Activated CD4-positive, alpha-beta memory T cell treated with anti-CD3 and anti-CD28 coated beads, Interleukin-2, amount 10 ng/mL, durations not matched to agents 7 days and 5 days (primary cell): Measurements from ENCODE around the gene EFR3B. TPM values are rescaled to one million over a fixed set of nuclear protein-coding genes. Genes with fewer than 3 reads are reported as not detected.
"Not testable (repeated sequence)": the region's sequence is repeated elsewhere in the genome, so short reads cannot be mapped to it uniquely, and the experiment has no call there.

Source experiments
- CTCF ChIA-PET: fragments of 350-600 bp; sonication (Branson Sonifier 250); formaldehyde crosslinking; loops from one replicate; lab custom pipeline; 2021; ENCODE audit warnings: antibody characterized with exemption, inconsistent platforms; lab: Charles Lee
- POLR2A ChIA-PET: fragments of 350-600 bp; sonication (Branson Sonifier 250); formaldehyde crosslinking; loops from one replicate; lab custom pipeline; 2021; ENCODE audit warnings: antibody characterized with exemption; lab: Charles Lee
- DNase-seq: peaks from one replicate; pipeline ENCODE4 v3.0.0-alpha.2; 2020
- H3K27ac Mint-ChIP-seq: one replicate; pipeline ENCODE4 v1.8.0; 2021; ENCODE audit warnings: mild to moderate bottlenecking, mixed read lengths
- H3K27me3 Mint-ChIP-seq: one replicate; pipeline ENCODE4 v1.8.0; 2021; ENCODE audit warnings: mixed read lengths
- H3K36me3 Mint-ChIP-seq: one replicate; pipeline ENCODE4 v1.8.0; 2021; ENCODE audit warnings: low read depth, mixed read lengths
- H3K4me1 Mint-ChIP-seq: one replicate; pipeline ENCODE4 v1.8.0; 2021; ENCODE audit warnings: mixed read lengths
- H3K4me3 Mint-ChIP-seq: one replicate; pipeline ENCODE4 v1.8.0; 2021; ENCODE audit warnings: mild to moderate bottlenecking, mixed read lengths
- H3K9me3 Mint-ChIP-seq: one replicate; pipeline ENCODE4 v1.8.0; 2021; ENCODE audit warnings: mixed read lengths
- total RNA-seq, 2 experiments: library from RNA; stranded (reverse); gene quantifications; one replicate each; pipeline ENCODE4 v1.2.3, GENCODE V29; 2021

The EFR3B gene
- total RNA-seq, 2 experiments from 2014 or later: not detected

GRCh38 chr2:25105336-25106085 lies 63.6 kb downstream of the EFR3B start:
- Mint-ChIP-seq H3K4me3 (no peak overlapping the region), H3K9me3 (peaks cover 10% of the 10 kb centered on the region), H3K4me1 (peaks cover 1% of the 10 kb centered on the region), H3K27ac (no peak overlapping the region), H3K36me3 (no peaks in the 10 kb centered on the region), H3K27me3 (peaks cover 11% of the 10 kb centered on the region)
- ChIA-PET CTCF (interaction anchor here (1.2 to 2.1 kb wide), 2 partner anchors 23 to 24 kb away, joined by 3 to 8 read pairs; no protein-coding TSS in a partner anchor), POLR2A (no interaction called here)
- DNase-seq: no peak

- no peak overlapping the region for H3K27ac Mint-ChIP-seq
- no peaks in the 10 kb centered on the region for H3K36me3 Mint-ChIP-seq
- H3K4me1 Mint-ChIP-seq: no peaks in the 10 kb centered on the region
- ChIA-PET POLR2A (no interaction called here), CTCF (no interaction called here)
- H3K4me3 Mint-ChIP-seq: no peak overlapping the region
- DNase-seq: no peak
- peaks cover 5% of the 10 kb centered on the region for H3K27me3 Mint-ChIP-seq
- no peaks in the 10 kb centered on the region for H3K9me3 Mint-ChIP-seq
Measured at GRCh38 chr2:25109822-25110221, 67.9 kb downstream of the EFR3B start.

GRCh38 chr2:25112113-25112512 lies 70.2 kb downstream of the EFR3B start:
- Mint-ChIP-seq H3K27me3 (peaks cover 7% of the 10 kb centered on the region), H3K4me1 (no peaks in the 10 kb centered on the region), H3K36me3 (no peaks in the 10 kb centered on the region), H3K9me3 (no peaks in the 10 kb centered on the region), H3K27ac (no peak overlapping the region), H3K4me3 (no peak overlapping the region)
- POLR2A ChIA-PET: no interaction called here
- DNase-seq: no peak
- CTCF ChIA-PET: no interaction called here

- no peaks in the 10 kb centered on the region for H3K9me3 Mint-ChIP-seq
- ChIA-PET CTCF (interaction anchor here (1.2 kb wide), 1 partner anchor 140 kb away, joined by 3 read pairs; no protein-coding TSS in a partner anchor), POLR2A (no interaction called here)
- no peak for DNase-seq
- H3K4me1 Mint-ChIP-seq: no peaks in the 10 kb centered on the region
- no peaks in the 10 kb centered on the region for H3K36me3 Mint-ChIP-seq
- H3K27me3 Mint-ChIP-seq: peaks cover 10% of the 10 kb centered on the region
- no peak overlapping the region for H3K27ac Mint-ChIP-seq
- H3K4me3 Mint-ChIP-seq: no peak overlapping the region
Measured at GRCh38 chr2:25115249-25115883, 73.5 kb downstream of the EFR3B start.

GRCh38 chr2:25115902-25116301 lies 74.0 kb downstream of the EFR3B start:
- no peak overlapping the region for H3K4me3 Mint-ChIP-seq
- H3K27me3 Mint-ChIP-seq: peaks cover 7% of the 10 kb centered on the region
- H3K9me3 Mint-ChIP-seq: no peaks in the 10 kb centered on the region
- H3K36me3 Mint-ChIP-seq: no peaks in the 10 kb centered on the region
- DNase-seq: no peak
- no peak overlapping the region for H3K27ac Mint-ChIP-seq
- ChIA-PET POLR2A (no interaction called here), CTCF (interaction anchor here (1.2 kb wide), 1 partner anchor 141 kb away, joined by 3 read pairs; no protein-coding TSS in a partner anchor)
- H3K4me1 Mint-ChIP-seq: no peaks in the 10 kb centered on the region

GRCh38 chr2:25116956-25117355 lies 75.1 kb downstream of the EFR3B start:
- POLR2A ChIA-PET: no interaction called here
- CTCF ChIA-PET: no interaction called here
- H3K27me3 Mint-ChIP-seq: peaks cover 9% of the 10 kb centered on the region
- H3K4me1 Mint-ChIP-seq: no peaks in the 10 kb centered on the region
- no peaks in the 10 kb centered on the region for H3K9me3 Mint-ChIP-seq
- no peak overlapping the region for H3K27ac Mint-ChIP-seq
- H3K36me3 Mint-ChIP-seq: no peaks in the 10 kb centered on the region
- DNase-seq: no peak
- H3K4me3 Mint-ChIP-seq: no peak overlapping the region

GRCh38 chr2:25119263-25119662 lies 77.4 kb downstream of the EFR3B start:
- H3K4me1 Mint-ChIP-seq: no peaks in the 10 kb centered on the region
- no peak for DNase-seq
- H3K9me3 Mint-ChIP-seq: no peaks in the 10 kb centered on the region
- ChIA-PET CTCF (interaction anchor here (0.6 to 1.3 kb wide), 3 partner anchors 12 to 144 kb away, joined by 3 to 4 read pairs (median 3); partner anchors contain the start of gene POMC), POLR2A (no interaction called here)
- no peak overlapping the region for H3K27ac Mint-ChIP-seq
- H3K27me3 Mint-ChIP-seq: peaks cover 9% of the 10 kb centered on the region
- H3K36me3 Mint-ChIP-seq: no peaks in the 10 kb centered on the region
- H3K4me3 Mint-ChIP-seq: no peak overlapping the region

- ChIA-PET CTCF (no interaction called here), POLR2A (no interaction called here)
- Mint-ChIP-seq H3K4me1 (no peaks in the 10 kb centered on the region), H3K27ac (no peak overlapping the region), H3K36me3 (no peaks in the 10 kb centered on the region), H3K27me3 (peaks cover 8% of the 10 kb centered on the region), H3K4me3 (no peak overlapping the region), H3K9me3 (no peaks in the 10 kb centered on the region)
- no peak for DNase-seq
Measured at GRCh38 chr2:25122367-25122766, 80.5 kb downstream of the EFR3B start.

GRCh38 chr2:25123682-25124081 lies 81.8 kb downstream of the EFR3B start:
- no peaks in the 10 kb centered on the region for H3K9me3 Mint-ChIP-seq
- H3K4me3 Mint-ChIP-seq: no peak overlapping the region
- H3K27ac Mint-ChIP-seq: no peak overlapping the region
- peaks cover 5% of the 10 kb centered on the region for H3K27me3 Mint-ChIP-seq
- no peaks in the 10 kb centered on the region for H3K36me3 Mint-ChIP-seq
- DNase-seq: no peak
- no peaks in the 10 kb centered on the region for H3K4me1 Mint-ChIP-seq
- ChIA-PET POLR2A (no interaction called here), CTCF (no interaction called here)

- DNase-seq: no peak
- H3K4me3 Mint-ChIP-seq: no peak overlapping the region
- H3K27me3 Mint-ChIP-seq: peaks cover 4% of the 10 kb centered on the region
- H3K27ac Mint-ChIP-seq: no peak overlapping the region
- no peaks in the 10 kb centered on the region for H3K36me3 Mint-ChIP-seq
- H3K4me1 Mint-ChIP-seq: peaks cover 2% of the 10 kb centered on the region
- CTCF ChIA-PET: interaction anchor here (0.7 to 8.3 kb wide), 2 partner anchors 9 to 149 kb away, joined by 6 to 151 read pairs; no protein-coding TSS in a partner anchor
- POLR2A ChIA-PET: no interaction called here
- H3K9me3 Mint-ChIP-seq: no peaks in the 10 kb centered on the region
Measured at GRCh38 chr2:25125189-25125588, 83.3 kb downstream of the EFR3B start.

GRCh38 chr2:25125976-25126375 lies 84.1 kb downstream of the EFR3B start:
- Mint-ChIP-seq H3K4me1 (peaks cover 5% of the 10 kb centered on the region), H3K4me3 (no peak overlapping the region), H3K9me3 (no peaks in the 10 kb centered on the region), H3K27ac (no peak overlapping the region), H3K36me3 (no peaks in the 10 kb centered on the region), H3K27me3 (peaks cover 11% of the 10 kb centered on the region)
- ChIA-PET POLR2A (interaction anchor here (0.8 kb wide), 1 partner anchor 84 kb away, joined by 3 read pairs; the partner anchor contains the start of gene EFR3B), CTCF (interaction anchor here (8.3 kb wide), 1 partner anchor 150 kb away, joined by 151 read pairs; no protein-coding TSS in a partner anchor)
- DNase-seq: no peak

GRCh38 chr2:25127071-25127470 lies 85.2 kb downstream of the EFR3B start:
- not testable (repeated sequence) for H3K36me3 Mint-ChIP-seq, H3K27ac Mint-ChIP-seq, H3K9me3 Mint-ChIP-seq, H3K4me3 Mint-ChIP-seq, DNase-seq
- peaks cover 11% of the 10 kb centered on the region for H3K4me1 Mint-ChIP-seq
- peaks cover 16% of the 10 kb centered on the region for H3K27me3 Mint-ChIP-seq
- ChIA-PET CTCF (interaction anchor here (0.7 to 8.3 kb wide), 3 partner anchors 151 to 471 kb away, joined by 3 to 151 read pairs (median 3); no protein-coding TSS in a partner anchor), POLR2A (interaction anchor here (1.2 to 2.6 kb wide), 2 partner anchors 151 to 154 kb away, joined by 3 to 8 read pairs; no protein-coding TSS in a partner anchor)

GRCh38 chr2:25127646-25128045 lies 85.8 kb downstream of the EFR3B start:
- Mint-ChIP-seq H3K4me1 (peaks cover 11% of the 10 kb centered on the region), H3K36me3 (no peaks in the 10 kb centered on the region), H3K4me3 (no peak overlapping the region), H3K9me3 (no peaks in the 10 kb centered on the region), H3K27ac (no peak overlapping the region), H3K27me3 (peaks cover 20% of the 10 kb centered on the region)
- ChIA-PET CTCF (interaction anchor here (0.5 to 8.3 kb wide), 5 partner anchors 21 to 401 kb away, joined by 3 to 151 read pairs (median 5); no protein-coding TSS in a partner anchor), POLR2A (interaction anchor here (0.6 to 2.6 kb wide), 2 partner anchors 9 to 152 kb away, joined by 3 to 8 read pairs; no protein-coding TSS in a partner anchor)
- DNase-seq: no peak
